Activated CD8-positive, alpha-beta memory T cell treated with anti-CD3 and anti-CD28 coated beads for 1 hour (primary cell): Measurements from ENCODE around the gene PROSER1.
"Not testable (repeated sequence)": the region's sequence is repeated elsewhere in the genome, so short reads cannot be mapped to it uniquely, and the experiment has no call there.

Source experiments
- DNase-seq, 2 donors: peaks; one replicate each; pipeline ENCODE4 v3.0.0-alpha.2; 2020; ENCODE audit warnings: low read depth in 1 of 2; ENCODE audit errors: extremely low read depth in 1 of 2

Gene PROSER1

GRCh38 chr13:39037880-39038568 lies at the start of gene PROSER1, which contains the start of gene NHLRC3:
TSS of gene PROSER1 (minus strand) at chr13:39038089. CDS start at chr13:39037242, 847 bp downstream.
TSS of gene NHLRC3 (plus strand) at chr13:39038456. CDS start at chr13:39038640, 184 bp downstream.
- DNase-seq = peak; percentile 71 to 76

- DNase-seq = not testable (repeated sequence)
Observed at GRCh38 chr13:39086251-39086945, 48.5 kb upstream of the PROSER1 start.

- DNase-seq = no peak
Observed at GRCh38 chr13:39073983-39074382, 36.1 kb upstream of the PROSER1 start.

- DNase-seq = no peak
Observed at GRCh38 chr13:39072842-39073241, 35.0 kb upstream of the PROSER1 start.

GRCh38 chr13:39062004-39062403 lies 24.1 kb upstream of the PROSER1 start:
- DNase-seq = no peak

GRCh38 chr13:39058040-39058439 lies 20.2 kb upstream of the PROSER1 start:
- DNase-seq = no peak

- DNase-seq = no peak
Observed at GRCh38 chr13:39056018-39056417, 18.1 kb upstream of the PROSER1 start.

GRCh38 chr13:39054112-39054511 lies 16.2 kb upstream of the PROSER1 start:
- no peak for DNase-seq

GRCh38 chr13:39052944-39053343 lies 15.1 kb upstream of the PROSER1 start:
- no peak for DNase-seq

- DNase-seq = no peak
Observed at GRCh38 chr13:39051157-39051556, 13.3 kb upstream of the PROSER1 start.

GRCh38 chr13:39049274-39049673 lies 11.4 kb upstream of the PROSER1 start:
- DNase-seq = no peak

- no peak for DNase-seq
Observed at GRCh38 chr13:39048806-39049205, 10.9 kb upstream of the PROSER1 start.

GRCh38 chr13:39047560-39047959 lies 9.7 kb upstream of the PROSER1 start:
- no peak for DNase-seq

- no peak for DNase-seq
Observed at GRCh38 chr13:39044536-39044935, 6.6 kb upstream of the PROSER1 start.

- DNase-seq = no peak
Observed at GRCh38 chr13:39040206-39040605, 2.3 kb upstream of the PROSER1 start.

GRCh38 chr13:39039041-39039440 lies 1.2 kb upstream of the PROSER1 start:
- DNase-seq = no peak

- no peak for DNase-seq
Observed at GRCh38 chr13:39038569-39039030, 711 bp upstream of the PROSER1 start.

GRCh38 chr13:39037410-39037879 lies 444 bp downstream of the PROSER1 start:
- no peak for DNase-seq

- DNase-seq = no peak
Observed at GRCh38 chr13:39036212-39036611, 1.7 kb downstream of the PROSER1 start.

- DNase-seq = no peak
Observed at GRCh38 chr13:39035799-39036198, 2.1 kb downstream of the PROSER1 start.

- DNase-seq = no peak
Observed at GRCh38 chr13:39035204-39035603, 2.7 kb downstream of the PROSER1 start.

- no peak for DNase-seq
Observed at GRCh38 chr13:39034085-39034484, 3.8 kb downstream of the PROSER1 start.
